Endothelial cell of umbilical vein (primary cell): ENCODE results near the gene MYBBP1A. TPM values are rescaled to one million over a fixed set of nuclear protein-coding genes. Genes with fewer than 3 reads are reported as not detected.

Source experiments
- BruUV-seq: library from RNA; stranded (reverse); fragments of 400-500 nt; replicated peaks from 2 replicates; lab custom pipeline; 2021; lab: Mats Ljungman, UMichigan
- CTCF ChIA-PET: fragments of 300-600, 350-600 bp; sonication (Branson Sonifier 250); formaldehyde crosslinking; loops from one replicate; lab custom pipeline; 2021; ENCODE audit warnings: antibody characterized with exemption, inconsistent platforms; lab: Charles Lee
- POLR2A ChIA-PET: fragments of 300-600, 350-600 bp; sonication (Branson Sonifier 250); formaldehyde crosslinking; loops from one replicate; lab custom pipeline; 2021; ENCODE audit warnings: antibody characterized with exemption, inconsistent platforms; lab: Charles Lee
- DNase-seq: peaks from one replicate; pipeline ENCODE4 v3.0.0-alpha.2; 2011; ENCODE audit warnings: low read depth, low spot score
- FAIRE-seq: peaks from 2 replicates; lab custom pipeline; 2011; peaks lifted over from hg19 to GRCh38; lab: Jason Lieb, UNC
- H2AFZ ChIP-seq: 2 replicates; pipeline ENCODE4 v1.6.0; 2012; ENCODE audit warnings: low read depth, low read length, control low read depth, inconsistent platforms
- H3K27ac ChIP-seq: 2 replicates; pipeline ENCODE4 v1.5.1; 2011; ENCODE audit warnings: low read depth, mild to moderate bottlenecking, control low read depth, low read length, moderate library complexity; ENCODE audit not compliant: insufficient read depth
- H3K27me3 ChIP-seq, 2 experiments: 2 replicates each; pipeline versions ENCODE4 v1.6.0 to v1.6.1; 2011; ENCODE audit warnings: low read length in 2 of 2, mixed read lengths in 1 of 2; ENCODE audit not compliant: control insufficient read depth in 2 of 2, insufficient read depth in 2 of 2
- H3K36me3 ChIP-seq, 2 experiments: 2 replicates in 1 of 2; 3 replicates in 1 of 2; pipeline ENCODE4 v1.5.1; 2011; ENCODE audit warnings: low read length in 2 of 2, mild to moderate bottlenecking in 1 of 2, moderate library complexity in 1 of 2; ENCODE audit not compliant: control insufficient read depth in 2 of 2, insufficient read depth in 2 of 2; ENCODE audit errors: extremely low read depth in 1 of 2
- H3K4me1 ChIP-seq: 3 replicates; pipeline ENCODE4 v1.5.1; 2011; ENCODE audit warnings: mild to moderate bottlenecking, low read length; ENCODE audit not compliant: control insufficient read depth, insufficient read depth; ENCODE audit errors: extremely low read depth
- H3K4me2 ChIP-seq: 2 replicates; pipeline ENCODE4 v1.6.1; 2011; ENCODE audit warnings: low read length, control low read depth, mixed read lengths; ENCODE audit not compliant: insufficient read depth
- H3K4me3 ChIP-seq, 3 experiments: fragments of 200-600 bp in 1 of 3; sonication (generic), shearing (Covaris generic) in 1 of 3; replicated peaks in 1 of 3; 2 replicates each; pipeline ENCODE4 v1.5.1; 2011 to 2016; ENCODE audit warnings: control low read depth in 3 of 3, low read length in 3 of 3, mild to moderate bottlenecking in 2 of 3, inconsistent platforms in 1 of 3, low read depth in 1 of 3, moderate library complexity in 1 of 3; ENCODE audit not compliant: insufficient read depth in 1 of 3
- H3K79me2 ChIP-seq: 2 replicates; pipeline ENCODE4 v1.6.0; 2012; ENCODE audit warnings: low read length, inconsistent platforms; ENCODE audit not compliant: control insufficient read depth, insufficient read depth
- H3K9ac ChIP-seq: replicated peaks from 2 replicates; pipeline ENCODE3; 2011; ENCODE audit warnings: low read length, control low read depth; ENCODE audit not compliant: insufficient read depth; ENCODE audit errors: extremely low read depth
- H3K9me1 ChIP-seq: replicated peaks from 3 replicates; pipeline ENCODE4 v1.6.0; 2011; ENCODE audit warnings: mild to moderate bottlenecking, low read length; ENCODE audit not compliant: control insufficient read depth, insufficient read depth; ENCODE audit errors: extremely low read depth
- H3K9me3 ChIP-seq: replicated peaks from 2 replicates; pipeline ENCODE4 v1.5.1; 2012; ENCODE audit warnings: low read length, inconsistent platforms; ENCODE audit not compliant: control insufficient read depth, insufficient read depth
- H4K20me1 ChIP-seq: replicated peaks from 2 replicates; pipeline ENCODE3; 2011; ENCODE audit warnings: mild to moderate bottlenecking, low read length; ENCODE audit not compliant: control insufficient read depth, insufficient read depth; ENCODE audit errors: extremely low read depth
- CTCF ChIP-seq, 2 donors: IDR thresholded peaks; 1 replicate in 1 of 2; 2 replicates in 1 of 2; pipeline ENCODE4 v1.5.1; 2011; ENCODE audit warnings: low read length in 2 of 2, mild to moderate bottlenecking in 2 of 2, moderate library complexity in 2 of 2, control low read depth in 1 of 2, inconsistent platforms in 1 of 2, low read depth in 1 of 2; ENCODE audit not compliant: insufficient read depth in 1 of 2; ENCODE audit errors: extremely low read depth in 1 of 2
- EZH2 ChIP-seq: IDR thresholded peaks from 2 replicates; pipeline ENCODE4 v1.6.1; 2012; ENCODE audit warnings: borderline replicate concordance, low read depth, mild to moderate bottlenecking, moderate library complexity, low read length, inconsistent platforms; ENCODE audit not compliant: severe bottlenecking
- FOS ChIP-seq: IDR thresholded peaks from 2 replicates; pipeline ENCODE4 v1.6.1; 2011; ENCODE audit warnings: mild to moderate bottlenecking, low read length, moderate library complexity, borderline replicate concordance; ENCODE audit not compliant: insufficient read depth
- GATA2 ChIP-seq: IDR thresholded peaks from 2 replicates; pipeline ENCODE4 v1.7.0; 2011; ENCODE audit warnings: low read depth, mild to moderate bottlenecking, moderate library complexity, mixed read lengths, low read length; ENCODE audit not compliant: insufficient read length, insufficient read depth
- JUN ChIP-seq: IDR thresholded peaks from 2 replicates; pipeline ENCODE4 v1.6.1; 2011; ENCODE audit warnings: borderline replicate concordance, low read depth; ENCODE audit not compliant: insufficient read length, insufficient read depth
- MAX ChIP-seq: IDR thresholded peaks from 2 replicates; pipeline ENCODE4 v1.6.1; 2011; ENCODE audit not compliant: insufficient read depth, insufficient read length
- MYC ChIP-seq: IDR thresholded peaks from one replicate; pipeline ENCODE4 v1.6.1; 2011; ENCODE audit warnings: mild to moderate bottlenecking, low read depth, low read length
- POLR2A ChIP-seq: IDR thresholded peaks from 2 replicates; pipeline ENCODE4 v1.6.1; 2012; ENCODE audit warnings: low read depth, mild to moderate bottlenecking, control low read depth, low read length
- POLR2AphosphoS5 ChIP-seq: IDR thresholded peaks from 2 replicates; pipeline ENCODE4 v1.6.1; 2012; ENCODE audit warnings: low read depth, mild to moderate bottlenecking, control low read depth, low read length, moderate library complexity; ENCODE audit not compliant: insufficient read depth
- dilution Hi-C: fragments of 300-500 bp; cut with MboI; formaldehyde crosslinking; loops from one replicate; pipeline ENCODE4 v1.15.0; 2019; ENCODE audit warnings: low sequenced_read_pairs; ENCODE audit not compliant: extremely low pct_ligation_motif_present
- intact Hi-C: fragments of 100-400 bp; cut with micrococcal nuclease; formaldehyde crosslinking; loops from one replicate; pipeline ENCODE4 v1.10.0; 2022
- polyA plus RNA-seq, 4 experiments: library from polyadenylated mRNA; depleted of rRNA in 3 of 4; stranded (reverse) in 3 of 4; unstranded in 1 of 4; fragments of >200 nt; gene quantifications; 2 replicates each; pipeline versions ENCODE4 v1.2.1 to v1.2.3, GENCODE V29; 2011 to 2012; ENCODE audit warnings: missing spikeins in 1 of 4
- total RNA-seq: library from RNA; stranded (reverse); gene quantifications from 2 replicates; pipeline ENCODE4 v1.2.3, GENCODE V29; 2021

Gene MYBBP1A
- total and polyA plus RNA-seq, 2 donors (not counting 3 experiments of a cell fraction or from before 2014, with no cell fraction given) = 26.8 to 79.2 TPM

- no peak overlapping the region for H2AFZ ChIP-seq
- no peak overlapping the region for H3K4me3 ChIP-seq
- H3K36me3 ChIP-seq = no peaks in the 10 kb centered on the region
- H3K9me3 ChIP-seq = no peaks in the 10 kb centered on the region
- intact Hi-C loops (no loop called here), dilution Hi-C loops (no loop called here)
- BruUV-seq = no TSS peak
- H3K27me3 ChIP-seq = peaks cover 25 to 34% of the 10 kb centered on the region in 2 experiments
- no peaks in the 10 kb centered on the region for H3K4me1 ChIP-seq
- no peak overlapping the region for H3K27ac ChIP-seq
- no peak for DNase-seq
- ChIA-PET CTCF (interaction anchor here (0.9 to 2.5 kb wide), 2 partner anchors 21 to 33 kb away, joined by 3 to 16 read pairs; partner anchors contain the start of gene MYBBP1A), POLR2A (no interaction called here)
- H3K79me2 ChIP-seq = no peaks in the 10 kb centered on the region
- no peak overlapping the region for H3K9ac ChIP-seq
- H3K9me1 ChIP-seq = no peaks in the 10 kb centered on the region
- no peak for FAIRE-seq
- no peak overlapping the region for H3K4me2 ChIP-seq
- TF ChIP-seq GATA2 (no peak), POLR2A (no peak), JUN (no peak), MYC (no peak), EZH2 (no peak), FOS (no peak), MAX (no peak), CTCF (IDR thresholded peaks at IDR 0.05; ENCODE audit: extremely low read depth in 1 of 2, insufficient read depth in 1 of 2, low read depth in 1 of 2, low read length in 2 of 2) (no peak), POLR2AphosphoS5 (no peak)
- no peaks in the 10 kb centered on the region for H4K20me1 ChIP-seq
These were observed 32.6 kb upstream of the MYBBP1A start for GRCh38 chr17:4587803-4588202.
